ENCODE data around the gene RGS9. TPM values are rescaled to one million over a fixed set of nuclear protein-coding genes. Genes with fewer than 3 reads are reported as not detected.

The RGS9 gene
- total RNA-seq, 1 experiment from 2014 or later, result 8.6 TPM

- 0 out of 2 replicates have a peak, but pooled peaks have one; percentile 5 for TF ChIP-seq ZFX (IDR thresholded peaks at IDR 0.05)
- no peak for TF ChIP-seq SIN3A (IDR thresholded peaks at IDR 0.05; ENCODE audit: low read depth)
- ChIA-PET RAD21 (ENCODE audit: low non-redundant PET in 1 of 2, low total read pairs in 2 of 2, uncharacterized antibody in 2 of 2, unreplicated experiment in 2 of 2) (interaction anchor here in 1 of 2 experiments (0.5 kb wide), 1 partner anchor 324 kb away, joined by 6 read pairs; no protein-coding TSS in a partner anchor), CTCF (interaction anchor here (1.2 to 1.6 kb wide), 2 partner anchors 12 to 59 kb away, joined by 3 to 5 read pairs; partner anchors contain the start of gene RGS9), POLR2A (no interaction called here)
- ATAC-seq (no peak), DNase-seq (ENCODE audit: low read depth, low spot score) (no peak)
- H4K20me1 ChIP-seq (ENCODE audit: insufficient read depth), result no peaks in the 10 kb centered on the region
- H3K9ac ChIP-seq (ENCODE audit: low read length), result no peak overlapping the region
- H3K4me3 ChIP-seq (replicated peaks in 1 of 2; ENCODE audit: low read depth in 1 of 2, low read length in 2 of 2), result no peak overlapping the region
- peaks cover 0 to 12% of the 10 kb centered on the region in 2 experiments; a peak in 2 of 4 replicates for H3K4me1 ChIP-seq (ENCODE audit: control insufficient read depth in 1 of 2, insufficient read depth in 2 of 2, low read length in 2 of 2)
- no peaks in the 10 kb centered on the region for H3K36me3 ChIP-seq (ENCODE audit: control insufficient read depth in 1 of 2, insufficient read depth in 2 of 2, low read length in 2 of 2)
- H2AFZ ChIP-seq (ENCODE audit: low read depth, low read length, poor library complexity, severe bottlenecking), result no peak overlapping the region
- no TSS peak for BruUV-seq (replicated peaks)
- no peaks in the 10 kb centered on the region for H3K9me3 ChIP-seq (ENCODE audit: control insufficient read depth in 1 of 2, insufficient read depth in 1 of 2, low read depth in 1 of 2, low read length in 2 of 2)
- no peaks in the 10 kb centered on the region for H3K27me3 ChIP-seq (ENCODE audit: insufficient read depth, low read length)
- no peaks in the 10 kb centered on the region for H3K79me2 ChIP-seq (ENCODE audit: insufficient read depth, low read length)
- H3K4me2 ChIP-seq (ENCODE audit: low read length), result no peak overlapping the region
- H3K27ac ChIP-seq (ENCODE audit: low read depth, low read length), result no peak overlapping the region
- intact Hi-C loops (cut with micrococcal nuclease), result loop anchor here (5.0 kb wide), 1 partner anchor 349 kb away; no protein-coding TSS in a partner anchor
- H3K9me2 ChIP-seq (ENCODE audit: insufficient read depth), result no peaks in the 10 kb centered on the region
Measured at GRCh38 chr17:65196617-65197016, 59.4 kb downstream of the RGS9 start.

GRCh38 chr17:65197201-65197600 lies 60.0 kb downstream of the RGS9 start:
- H3K4me1 ChIP-seq (ENCODE audit: control insufficient read depth in 1 of 2, insufficient read depth in 2 of 2, low read length in 2 of 2), result peaks cover 0 to 6% of the 10 kb centered on the region in 2 experiments; a peak in 2 of 4 replicates
- no peak overlapping the region for H3K4me3 ChIP-seq (replicated peaks in 1 of 2; ENCODE audit: low read depth in 1 of 2, low read length in 2 of 2)
- no peak overlapping the region for H3K27ac ChIP-seq (ENCODE audit: low read depth, low read length)
- no peaks in the 10 kb centered on the region for H4K20me1 ChIP-seq (ENCODE audit: insufficient read depth)
- ChIA-PET CTCF (interaction anchor here (1.0 to 1.6 kb wide), 3 partner anchors 9 to 222 kb away, joined by 3 to 5 read pairs (median 3); no protein-coding TSS in a partner anchor), RAD21 (ENCODE audit: low non-redundant PET in 1 of 2, low total read pairs in 2 of 2, uncharacterized antibody in 2 of 2, unreplicated experiment in 2 of 2) (interaction anchor here (0.5 kb wide), 2 partner anchors 325 to 635 kb away, joined by 6 read pairs; no protein-coding TSS in a partner anchor), POLR2A (no interaction called here)
- DNase-seq (ENCODE audit: low read depth, low spot score), result no peak
- no peak for TF ChIP-seq EGR1 (IDR thresholded peaks at IDR 0.05; ENCODE audit: low read depth)
- TF ChIP-seq EZH2 (IDR thresholded peaks at IDR 0.05), result no peak
- TF ChIP-seq EZH2phosphoT487 (IDR thresholded peaks at IDR 0.05; ENCODE audit: borderline replicate concordance), result no peak
- TF ChIP-seq ZFX (IDR thresholded peaks at IDR 0.05), result no peak
- TF ChIP-seq ATF3 (IDR thresholded peaks at IDR 0.05), result no peak
- TF ChIP-seq CTCF (IDR thresholded peaks at IDR 0.05 in 2 of 3, conservative IDR thresholded peaks at IDR 0.05 in 1 of 3; ENCODE audit: borderline replicate concordance in 1 of 3, insufficient read depth in 1 of 3, low read depth in 2 of 3, low read length in 2 of 3), result no peak
- no peak for TF ChIP-seq POLR2A (IDR thresholded peaks at IDR 0.05; ENCODE audit: borderline replicate concordance, extremely low read depth, insufficient read depth, insufficient read length)
- no peaks in the 10 kb centered on the region for H3K9me2 ChIP-seq (ENCODE audit: insufficient read depth)
- BruUV-seq (replicated peaks), result no TSS peak
- no peaks in the 10 kb centered on the region for H3K79me2 ChIP-seq (ENCODE audit: insufficient read depth, low read length)
- H3K36me3 ChIP-seq (ENCODE audit: control insufficient read depth in 1 of 2, insufficient read depth in 2 of 2, low read length in 2 of 2), result no peaks in the 10 kb centered on the region
- no peak overlapping the region for H2AFZ ChIP-seq (ENCODE audit: low read depth, low read length, poor library complexity, severe bottlenecking)
- ATAC-seq, result no peak
- no peak overlapping the region for H3K4me2 ChIP-seq (ENCODE audit: low read length)
- no peaks in the 10 kb centered on the region for H3K27me3 ChIP-seq (ENCODE audit: insufficient read depth, low read length)
- H3K9ac ChIP-seq (ENCODE audit: low read length), result no peak overlapping the region
- no peaks in the 10 kb centered on the region for H3K9me3 ChIP-seq (ENCODE audit: control insufficient read depth in 1 of 2, insufficient read depth in 1 of 2, low read depth in 1 of 2, low read length in 2 of 2)
- intact Hi-C loops (cut with micrococcal nuclease), result loop anchor here (5.0 kb wide), 1 partner anchor 350 kb away; no protein-coding TSS in a partner anchor
